Limb (tissue), 2 donors: ENCODE results near the gene BRICD5.
"Not testable (repeated sequence)": the region's sequence is repeated elsewhere in the genome, so short reads cannot be mapped to it uniquely, and the experiment has no call there.

ENCODE experiments used
- DNase-seq, 2 donors: peaks; one replicate each; pipeline ENCODE4 v3.0.0-alpha.2; 2016; ENCODE audit errors: extremely low spot score in 2 of 2

BRICD5 gene

GRCh38 chr16:2210386-2211365 is at the start of gene BRICD5:
BRICD5 (minus strand) TSS chr16:2210863; CDS start chr16:2210833, 30 bp downstream.
- DNase-seq: no peak

- no peak for DNase-seq
Measured at GRCh38 chr16:2260250-2260649, 49.6 kb upstream of the BRICD5 start.

- not testable (repeated sequence) for DNase-seq
Measured at GRCh38 chr16:2258530-2258929, 47.9 kb upstream of the BRICD5 start.

- DNase-seq: no peak
Measured at GRCh38 chr16:2257726-2258125, 47.1 kb upstream of the BRICD5 start.

GRCh38 chr16:2256531-2257140 is 46.0 kb upstream of the BRICD5 start:
- no peak for DNase-seq

GRCh38 chr16:2253293-2253692 is 42.6 kb upstream of the BRICD5 start:
- DNase-seq: no peak

GRCh38 chr16:2252806-2253148 is 42.1 kb upstream of the BRICD5 start:
- no peak for DNase-seq

GRCh38 chr16:2251296-2252111 is 40.8 kb upstream of the BRICD5 start, which contains the start of gene ECI1:
ECI1 (minus strand) TSS chr16:2251587; CDS start chr16:2251566, 21 bp downstream.
- peak; percentile 90 to 93 for DNase-seq

- no peak for DNase-seq
Measured at GRCh38 chr16:2250652-2251295, 40.1 kb upstream of the BRICD5 start.

- DNase-seq: no peak
Measured at GRCh38 chr16:2246301-2246885, 35.7 kb upstream of the BRICD5 start.

GRCh38 chr16:2244926-2245795 is 34.5 kb upstream of the BRICD5 start:
- no peak for DNase-seq

GRCh38 chr16:2244301-2244700 is 33.6 kb upstream of the BRICD5 start:
- no peak for DNase-seq

- DNase-seq: no peak
Measured at GRCh38 chr16:2243781-2244180, 33.1 kb upstream of the BRICD5 start.

GRCh38 chr16:2243031-2243528 is 32.4 kb upstream of the BRICD5 start:
- DNase-seq: no peak

GRCh38 chr16:2242598-2242997 is 31.9 kb upstream of the BRICD5 start:
- no peak for DNase-seq

GRCh38 chr16:2240331-2240730 is 29.7 kb upstream of the BRICD5 start:
- not testable (repeated sequence) for DNase-seq

- DNase-seq: no peak
Measured at GRCh38 chr16:2238838-2239675, 28.4 kb upstream of the BRICD5 start.

GRCh38 chr16:2238150-2238837 is 27.6 kb upstream of the BRICD5 start:
- no peak for DNase-seq
